Temporal lobe (tissue), 1 donor: Measurements from ENCODE around the gene ZSCAN18. TPM values are rescaled to one million over a fixed set of nuclear protein-coding genes. Genes with fewer than 3 reads are reported as not detected.

Experiments used
- total RNA-seq: library from RNA; depleted of rRNA; stranded (reverse); fragments of >200 nt; gene quantifications from one replicate; pipeline ENCODE4 v1.2.3, GENCODE V29; 2014

Gene ZSCAN18
- total RNA-seq, 1 donor from 2014 or later: 83.6 TPM

Other genes with a start within 250 kb of the ZSCAN18 start
- 21.6 TPM for gene ZNF587, start 248.4 kb downstream of the ZSCAN18 start, total RNA-seq
- 23.1 TPM for gene ZNF814, start 209.2 kb downstream of the ZSCAN18 start, total RNA-seq
- 34.7 TPM for gene ZNF417, start 181.6 kb downstream of the ZSCAN18 start, total RNA-seq
- gene ZNF418, start 162.8 kb downstream of the ZSCAN18 start, total RNA-seq: 35.9 TPM
- 14.3 TPM for gene ZNF256, start 150.5 kb downstream of the ZSCAN18 start, total RNA-seq
- gene C19orf18, start 123.7 kb downstream of the ZSCAN18 start, total RNA-seq: 0.25 TPM
- 48.9 TPM for gene ZNF606, start 95.4 kb downstream of the ZSCAN18 start, total RNA-seq
- gene ZSCAN1, start 64.2 kb downstream of the ZSCAN18 start, total RNA-seq: 2.2 TPM
- gene ZNF135, start 38.9 kb downstream of the ZSCAN18 start, total RNA-seq: 9.8 TPM
- gene ZNF329, start 52.6 kb upstream of the ZSCAN18 start, total RNA-seq: 26.3 TPM
- gene ZNF274, start 84.8 kb upstream of the ZSCAN18 start, total RNA-seq: 18.7 TPM
- 41.6 TPM for gene ZNF544, start 130.7 kb upstream of the ZSCAN18 start, total RNA-seq
- 17.9 TPM for gene ZNF8, start 180.7 kb upstream of the ZSCAN18 start, total RNA-seq
- gene ERVK3-1, start 207.1 kb upstream of the ZSCAN18 start, total RNA-seq: 20.2 TPM
- gene ZSCAN22, start 228.8 kb upstream of the ZSCAN18 start, total RNA-seq: 2.2 TPM